ENCODE measurements around the gene XPNPEP2. TPM values are rescaled to one million over a fixed set of nuclear protein-coding genes. Genes with fewer than 3 reads are reported as not detected.

Gene XPNPEP2
- total RNA-seq, 1 donor from 2014 or later = 0.36 TPM

DNA sequence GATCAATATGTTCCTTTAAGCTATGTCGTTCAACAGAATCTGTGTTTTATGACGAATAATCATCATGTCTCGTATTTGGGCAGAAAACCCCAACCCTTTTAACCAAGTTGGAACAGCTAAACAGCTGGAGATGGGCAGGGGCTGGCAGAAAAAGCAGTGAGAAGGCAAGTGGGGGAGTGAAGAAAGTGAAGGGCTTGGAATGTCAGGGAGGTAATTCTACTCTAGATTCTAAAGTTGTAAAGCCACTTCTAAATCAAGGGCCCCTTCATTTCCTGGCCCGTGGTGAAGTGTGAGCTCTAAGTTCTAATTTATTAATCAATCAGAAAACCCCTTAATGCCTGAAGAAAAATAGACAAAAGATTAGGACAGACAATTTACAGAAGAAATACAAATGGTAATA is 61.4 kb downstream of the XPNPEP2 start:
- no peak for ATAC-seq

DNA sequence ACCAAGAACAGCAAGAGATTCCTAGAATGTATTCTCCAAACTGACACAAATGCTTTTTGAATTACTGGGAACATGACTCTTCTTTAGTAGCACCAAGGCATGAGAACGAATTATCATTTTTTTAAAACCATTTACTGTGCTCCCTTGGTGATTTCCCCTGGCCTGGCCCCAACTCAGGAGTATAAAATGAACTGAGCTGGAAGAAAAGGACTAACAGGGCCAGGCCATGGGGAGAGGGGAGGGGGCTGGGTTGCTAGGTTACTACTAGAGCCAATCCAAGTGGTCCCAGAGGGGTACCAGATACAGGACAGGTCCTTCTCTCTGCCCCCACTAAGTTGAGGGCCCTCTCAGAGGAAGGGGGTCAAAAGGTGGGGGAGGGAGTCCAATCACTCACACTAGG is 64.1 kb downstream of the XPNPEP2 start:
- no peak for ATAC-seq

- no peak for ATAC-seq
These were observed 66.0 kb downstream of the XPNPEP2 start for GRCh38 chrX:129804806-129805205.

GRCh38 chrX:129808158-129808828 is 69.5 kb downstream of the XPNPEP2 start:
- no peak for ATAC-seq

DNA sequence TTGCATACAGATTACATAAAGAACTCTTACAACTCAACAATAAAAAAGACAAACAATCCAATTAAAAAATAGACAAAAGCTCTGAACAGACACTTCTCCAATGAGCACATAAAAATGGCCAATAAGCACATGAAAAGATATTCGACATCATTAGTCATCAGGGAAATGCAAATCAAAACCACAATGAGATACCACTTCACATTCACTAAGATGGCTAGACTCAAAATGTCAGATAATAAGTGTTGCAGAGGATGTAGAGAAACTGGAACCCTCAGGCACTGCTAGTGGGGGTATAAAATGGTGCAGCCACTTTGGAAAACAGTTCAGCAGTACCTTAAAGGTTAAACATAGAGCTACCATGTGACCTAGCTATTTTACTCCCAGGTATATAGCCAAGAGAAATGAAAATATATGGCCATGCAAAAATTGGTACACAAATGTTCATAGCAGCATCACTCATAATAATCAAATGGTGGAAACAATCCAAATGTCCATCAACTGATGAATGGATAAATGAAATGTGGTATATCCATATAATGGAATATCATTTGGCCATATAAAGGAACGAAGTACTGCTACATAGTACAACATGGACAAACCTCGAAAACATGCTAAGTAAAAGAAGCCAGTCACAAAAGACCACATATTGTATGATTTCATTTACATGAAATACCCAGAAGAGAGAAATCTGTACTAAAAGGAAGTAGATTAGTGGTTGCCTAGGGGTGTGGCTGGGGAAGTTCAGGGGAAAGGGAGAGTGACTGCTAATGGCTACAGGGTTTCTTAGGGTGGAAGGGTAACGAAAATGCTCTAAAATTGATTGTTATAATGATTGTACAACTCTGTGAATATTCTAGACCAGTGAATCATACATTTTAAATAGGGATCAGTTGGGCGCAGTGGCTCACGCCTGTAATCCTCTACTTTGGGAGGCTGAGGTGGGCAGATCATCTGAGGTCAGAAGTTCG is 70.3 kb downstream of the XPNPEP2 start:
- ATAC-seq = no peak

- ATAC-seq = no peak
These were observed 75.0 kb downstream of the XPNPEP2 start for GRCh38 chrX:129813662-129814368.

GRCh38 chrX:129818123-129818522 is 79.3 kb downstream of the XPNPEP2 start:
- ATAC-seq = no peak

Other genes with a start within 250 kb of the XPNPEP2 start
- 6.6 TPM for gene SMARCA1, start 215.5 kb upstream of the XPNPEP2 start, total RNA-seq
- 13.0 TPM for gene OCRL, start 198.7 kb upstream of the XPNPEP2 start, total RNA-seq
- gene APLN, start 84.0 kb upstream of the XPNPEP2 start, total RNA-seq = 0.28 TPM
- 1.6 TPM for gene SASH3, start 41.0 kb downstream of the XPNPEP2 start, total RNA-seq
- gene ZDHHC9, start 104.9 kb downstream of the XPNPEP2 start, total RNA-seq = 12.8 TPM
- gene UTP14A, start 167.2 kb downstream of the XPNPEP2 start, total RNA-seq = 17.7 TPM
- 2.6 TPM for gene BCORL1, start 243.7 kb downstream of the XPNPEP2 start, total RNA-seq

Data from esophagus mucosa (tissue), 1 donor.